ENCODE measurements around the gene RYR2.

RYR2 gene

GRCh38 chr1:237306726-237307125 lies 264.7 kb downstream of the RYR2 start:
- DNase-seq (ENCODE audit: low spot score) = no peak
- in situ Hi-C loops (cut with MboI; ENCODE audit: low sequenced_read_pairs, unreplicated experiment) = no loop called here
- TF ChIP-seq, protein P1, sequence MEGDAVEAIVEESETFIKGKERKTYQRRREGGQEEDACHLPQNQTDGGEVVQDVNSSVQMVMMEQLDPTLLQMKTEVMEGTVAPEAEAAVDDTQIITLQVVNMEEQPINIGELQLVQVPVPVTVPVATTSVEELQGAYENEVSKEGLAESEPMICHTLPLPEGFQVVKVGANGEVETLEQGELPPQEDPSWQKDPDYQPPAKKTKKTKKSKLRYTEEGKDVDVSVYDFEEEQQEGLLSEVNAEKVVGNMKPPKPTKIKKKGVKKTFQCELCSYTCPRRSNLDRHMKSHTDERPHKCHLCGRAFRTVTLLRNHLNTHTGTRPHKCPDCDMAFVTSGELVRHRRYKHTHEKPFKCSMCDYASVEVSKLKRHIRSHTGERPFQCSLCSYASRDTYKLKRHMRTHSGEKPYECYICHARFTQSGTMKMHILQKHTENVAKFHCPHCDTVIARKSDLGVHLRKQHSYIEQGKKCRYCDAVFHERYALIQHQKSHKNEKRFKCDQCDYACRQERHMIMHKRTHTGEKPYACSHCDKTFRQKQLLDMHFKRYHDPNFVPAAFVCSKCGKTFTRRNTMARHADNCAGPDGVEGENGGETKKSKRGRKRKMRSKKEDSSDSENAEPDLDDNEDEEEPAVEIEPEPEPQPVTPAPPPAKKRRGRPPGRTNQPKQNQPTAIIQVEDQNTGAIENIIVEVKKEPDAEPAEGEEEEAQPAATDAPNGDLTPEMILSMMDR (IDR thresholded peaks at IDR 0.05; ENCODE audit: borderline replicate concordance, control extremely low read depth, extremely low read depth, insufficient read depth, missing control alignments) = no peak

GRCh38 chr1:237309595-237310118 lies 267.7 kb downstream of the RYR2 start:
- in situ Hi-C loops (cut with MboI; ENCODE audit: low sequenced_read_pairs, unreplicated experiment) = no loop called here
- DNase-seq (ENCODE audit: low spot score) = no peak
- TF ChIP-seq, protein P1 (IDR thresholded peaks at IDR 0.05; ENCODE audit: borderline replicate concordance, control extremely low read depth, extremely low read depth, insufficient read depth, missing control alignments) = no peak

GRCh38 chr1:237316352-237316751 lies 274.4 kb downstream of the RYR2 start:
- no peak for DNase-seq (ENCODE audit: low spot score)
- in situ Hi-C loops (cut with MboI; ENCODE audit: low sequenced_read_pairs, unreplicated experiment) = no loop called here
- TF ChIP-seq, protein P1 (IDR thresholded peaks at IDR 0.05; ENCODE audit: borderline replicate concordance, control extremely low read depth, extremely low read depth, insufficient read depth, missing control alignments) = no peak

DNA sequence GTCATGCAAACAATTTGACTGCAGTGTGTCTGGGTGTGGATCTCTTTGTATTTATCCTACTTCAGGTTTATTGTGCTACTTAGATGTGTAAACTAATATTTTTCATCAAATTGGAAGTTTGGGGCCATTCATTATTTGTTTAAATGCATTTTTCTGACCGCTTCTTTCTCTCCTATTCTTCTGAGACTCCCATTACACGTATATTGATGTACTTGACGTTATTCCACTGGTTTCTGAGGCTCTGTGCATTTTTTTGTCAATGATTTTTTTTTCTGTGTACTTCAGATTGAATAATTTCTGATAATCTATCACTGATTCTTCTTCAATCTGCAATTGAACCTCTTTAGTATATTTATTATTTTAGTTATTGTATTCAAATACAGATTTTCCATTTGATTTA lies 276.8 kb downstream of the RYR2 start:
- in situ Hi-C loops (cut with MboI; ENCODE audit: low sequenced_read_pairs, unreplicated experiment) = no loop called here
- TF ChIP-seq, protein P1 (IDR thresholded peaks at IDR 0.05; ENCODE audit: borderline replicate concordance, control extremely low read depth, extremely low read depth, insufficient read depth, missing control alignments) = no peak
- no peak for DNase-seq (ENCODE audit: low spot score)

DNA sequence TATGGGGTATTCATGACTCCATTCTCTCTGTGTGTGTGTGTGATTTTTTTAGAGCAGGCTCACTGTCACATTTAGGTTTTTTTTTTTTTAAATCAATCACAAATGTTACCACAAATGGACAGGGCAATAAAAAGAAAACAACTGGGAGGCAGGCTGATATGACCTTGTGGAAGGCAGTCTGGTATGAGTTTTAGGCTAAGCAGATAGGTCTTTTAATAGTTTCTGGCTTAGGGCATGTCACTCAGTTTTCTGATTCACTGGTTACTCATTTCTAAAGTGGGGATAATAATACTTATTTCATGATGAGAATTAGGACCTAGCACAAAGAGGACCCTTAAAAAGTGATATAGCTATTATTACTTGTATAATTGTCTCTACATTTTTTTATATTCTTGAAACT lies 278.9 kb downstream of the RYR2 start:
- in situ Hi-C loops (cut with MboI; ENCODE audit: low sequenced_read_pairs, unreplicated experiment) = no loop called here
- no peak for DNase-seq (ENCODE audit: low spot score)
- TF ChIP-seq, protein P1 (IDR thresholded peaks at IDR 0.05; ENCODE audit: borderline replicate concordance, control extremely low read depth, extremely low read depth, insufficient read depth, missing control alignments) = no peak

DNA sequence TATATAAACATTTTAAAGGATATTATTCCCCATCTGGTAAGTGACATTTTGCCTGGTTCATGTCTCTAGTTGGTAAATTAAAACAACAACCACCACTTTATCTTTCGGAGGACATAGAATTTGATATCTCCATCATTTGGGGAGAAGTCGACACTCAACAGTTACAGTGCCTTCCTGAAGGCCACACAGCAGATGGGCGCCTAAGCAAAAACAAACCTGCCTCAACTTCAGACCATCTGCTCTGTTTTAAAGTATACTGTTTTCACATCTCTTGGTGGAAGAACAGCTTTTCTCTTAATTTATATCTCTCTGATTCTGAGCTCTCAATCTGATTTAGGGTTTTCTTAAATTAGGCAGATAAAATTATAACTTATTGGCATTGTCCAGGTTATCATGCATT lies 282.2 kb downstream of the RYR2 start:
- no peak for DNase-seq (ENCODE audit: low spot score)

More for the DNA sequence above, 282.2 kb downstream of the RYR2 start:
- TF ChIP-seq, protein P1 (IDR thresholded peaks at IDR 0.05; ENCODE audit: borderline replicate concordance, control extremely low read depth, extremely low read depth, insufficient read depth, missing control alignments) = no peak
- in situ Hi-C loops (cut with MboI; ENCODE audit: low sequenced_read_pairs, unreplicated experiment) = no loop called here
